Stimulated activated CD8-positive, alpha-beta memory T cell treated with anti-CD3 and anti-CD28 coated beads, Interleukin-7, amount 100 ng/mL, for 4 hours (primary cell): Measurements from ENCODE around the gene BMP8A.
"Not testable (repeated sequence)": the region's sequence is repeated elsewhere in the genome, so short reads cannot be mapped to it uniquely, and the experiment has no call there.

Experiments used
- DNase-seq, 2 donors: peaks; one replicate each; pipeline ENCODE4 v3.0.0-alpha.2; 2020; ENCODE audit warnings: low read depth in 2 of 2

The BMP8A gene

GRCh38 chr1:39483276-39483675 lies 8.2 kb upstream of the BMP8A start:
- no peak for DNase-seq

- DNase-seq, result no peak
These were observed 6.9 kb upstream of the BMP8A start for GRCh38 chr1:39484564-39484963.

- DNase-seq, result no peak
These were observed 6.2 kb upstream of the BMP8A start for GRCh38 chr1:39485046-39485803.

- no peak for DNase-seq
These were observed 3.4 kb upstream of the BMP8A start for GRCh38 chr1:39488012-39488545.

DNA sequence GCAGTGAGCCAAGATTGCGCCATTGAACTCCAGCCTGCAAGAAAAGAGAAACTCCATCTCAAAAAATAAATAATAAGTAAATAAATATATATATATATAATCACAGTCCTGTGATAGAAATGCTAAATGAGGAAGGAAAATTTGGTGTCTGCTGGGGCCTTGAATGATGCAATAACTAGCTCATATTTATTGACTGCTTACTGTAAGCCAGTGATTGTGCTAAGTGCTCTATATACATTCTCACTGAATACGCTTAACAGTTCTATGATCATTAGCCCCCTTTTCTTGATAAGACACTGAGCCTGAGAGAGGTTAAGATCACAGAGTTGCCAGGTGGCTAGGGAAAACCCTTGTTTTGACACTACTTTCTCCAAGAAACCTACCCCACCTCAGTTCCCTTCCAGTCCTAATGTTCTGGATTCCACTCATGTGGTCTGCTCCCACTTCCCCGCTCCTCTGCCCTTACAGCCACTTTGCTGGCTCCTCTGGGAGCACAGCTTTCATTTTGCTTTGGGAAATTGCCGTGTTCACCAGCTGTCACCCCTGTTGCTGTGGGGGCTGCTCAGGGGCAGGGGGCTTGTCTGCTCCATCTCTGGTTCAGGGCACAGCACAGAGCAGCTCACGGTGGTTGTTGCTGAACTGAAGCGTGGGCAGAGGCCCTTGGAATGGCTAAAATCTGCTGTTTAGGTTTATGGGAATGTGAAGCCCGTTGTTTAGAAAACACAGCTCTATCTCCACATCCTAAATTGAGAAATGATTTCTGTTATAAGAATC lies 2.5 kb upstream of the BMP8A start:
- DNase-seq, result no peak

DNA sequence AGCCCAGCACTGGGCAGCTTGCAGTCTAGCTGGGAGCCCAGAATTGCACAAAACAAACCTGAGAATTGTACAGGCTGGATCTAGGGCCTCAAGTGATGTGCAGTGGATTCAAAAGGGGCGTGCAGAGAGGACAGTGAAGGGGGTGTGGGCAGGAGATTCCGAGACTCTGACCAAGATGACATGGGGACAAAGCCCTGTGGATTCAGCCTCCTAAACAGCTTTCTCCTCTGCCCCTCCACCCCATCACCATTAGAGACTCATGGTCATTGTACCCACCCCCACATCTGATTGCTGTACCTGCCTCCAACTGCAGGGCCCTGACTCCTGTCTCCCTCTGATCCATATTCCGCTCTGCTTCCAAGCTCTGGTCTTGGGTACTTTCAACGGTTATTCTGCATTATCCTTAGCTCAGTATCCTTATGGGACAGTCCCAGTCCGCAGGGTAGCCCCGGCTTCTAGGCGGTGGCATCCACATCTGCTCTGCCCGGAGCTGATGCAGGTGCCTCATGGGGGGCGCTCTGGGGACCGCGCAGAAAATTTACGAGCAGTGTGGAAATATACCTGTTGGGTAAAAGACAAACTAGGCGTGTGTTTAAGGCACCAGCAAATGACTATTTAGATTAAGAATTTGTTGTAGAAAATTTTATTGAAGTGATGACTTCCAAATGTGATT lies 1.7 kb upstream of the BMP8A start:
- DNase-seq, result no peak

DNA sequence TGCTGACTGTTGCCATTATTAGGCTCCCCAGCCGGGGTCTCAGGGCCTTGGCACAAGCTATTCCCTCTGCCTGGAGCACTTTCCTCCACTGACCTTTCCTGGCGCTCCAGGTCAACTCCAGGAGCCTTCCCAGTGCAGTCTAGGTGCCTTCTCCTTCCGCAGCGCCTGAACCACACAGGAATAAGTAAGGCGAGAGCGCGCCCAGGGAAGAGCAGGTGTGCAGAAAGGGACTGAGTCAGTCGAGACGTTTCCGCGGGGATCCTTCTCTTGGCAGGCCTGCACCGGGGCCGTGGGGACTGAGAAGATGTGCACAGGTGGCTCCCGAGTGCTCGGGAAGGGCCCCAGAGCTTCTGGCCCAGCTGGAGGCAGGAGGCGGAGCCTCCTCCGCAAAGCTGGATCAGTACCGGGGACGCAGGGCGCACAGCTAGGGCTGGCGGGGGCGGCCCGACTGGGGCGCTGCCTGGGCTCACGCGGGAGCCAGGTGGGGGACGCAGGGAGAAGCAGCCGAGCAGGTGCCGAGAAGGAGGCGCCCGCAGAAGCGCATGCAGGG lies 765 bp upstream of the BMP8A start:
- peak in 1 of 2 donors; percentile 25 for DNase-seq

DNA sequence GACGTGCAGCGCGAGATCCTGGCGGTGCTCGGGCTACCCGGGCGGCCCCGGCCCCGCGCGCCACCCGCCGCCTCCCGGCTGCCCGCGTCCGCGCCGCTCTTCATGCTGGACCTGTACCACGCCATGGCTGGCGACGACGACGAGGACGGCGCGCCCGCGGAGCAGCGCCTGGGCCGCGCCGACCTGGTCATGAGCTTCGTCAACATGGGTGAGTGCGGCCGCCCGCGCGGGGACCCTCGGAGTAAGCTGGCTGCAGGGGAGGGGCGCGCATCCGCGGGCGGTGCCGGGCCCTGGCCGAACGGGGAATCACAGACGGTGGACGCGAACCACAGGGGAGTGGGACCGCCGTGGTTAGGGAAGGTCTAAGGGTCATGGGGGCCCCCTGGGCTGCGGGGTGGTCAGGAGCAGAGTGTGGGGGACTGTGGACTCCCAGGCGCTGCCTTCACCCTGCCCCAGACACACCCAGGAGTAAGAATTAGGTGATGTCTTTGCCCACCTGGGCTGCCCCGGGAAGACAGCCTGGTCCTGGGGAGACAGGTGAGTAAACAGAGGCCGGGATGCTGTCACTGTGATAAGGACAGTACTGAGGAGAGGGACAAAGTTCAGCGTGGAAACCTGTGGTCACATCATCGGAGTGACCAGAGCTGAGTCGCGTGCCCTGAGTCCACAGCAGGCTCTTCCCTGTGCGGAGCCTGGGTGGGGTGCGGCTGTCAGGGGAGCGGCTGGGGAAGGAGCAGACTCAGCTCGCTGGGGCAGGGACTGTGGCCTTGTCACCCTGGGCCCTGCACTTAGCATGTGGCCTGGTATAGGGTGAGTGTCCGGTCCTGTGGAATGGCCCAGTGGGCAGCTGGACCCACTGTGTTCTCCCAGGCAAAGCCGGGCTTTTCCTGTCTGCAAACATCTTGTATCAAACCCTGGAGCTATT lies 944 bp downstream of the BMP8A start:
- DNase-seq, result not testable (repeated sequence)

DNA sequence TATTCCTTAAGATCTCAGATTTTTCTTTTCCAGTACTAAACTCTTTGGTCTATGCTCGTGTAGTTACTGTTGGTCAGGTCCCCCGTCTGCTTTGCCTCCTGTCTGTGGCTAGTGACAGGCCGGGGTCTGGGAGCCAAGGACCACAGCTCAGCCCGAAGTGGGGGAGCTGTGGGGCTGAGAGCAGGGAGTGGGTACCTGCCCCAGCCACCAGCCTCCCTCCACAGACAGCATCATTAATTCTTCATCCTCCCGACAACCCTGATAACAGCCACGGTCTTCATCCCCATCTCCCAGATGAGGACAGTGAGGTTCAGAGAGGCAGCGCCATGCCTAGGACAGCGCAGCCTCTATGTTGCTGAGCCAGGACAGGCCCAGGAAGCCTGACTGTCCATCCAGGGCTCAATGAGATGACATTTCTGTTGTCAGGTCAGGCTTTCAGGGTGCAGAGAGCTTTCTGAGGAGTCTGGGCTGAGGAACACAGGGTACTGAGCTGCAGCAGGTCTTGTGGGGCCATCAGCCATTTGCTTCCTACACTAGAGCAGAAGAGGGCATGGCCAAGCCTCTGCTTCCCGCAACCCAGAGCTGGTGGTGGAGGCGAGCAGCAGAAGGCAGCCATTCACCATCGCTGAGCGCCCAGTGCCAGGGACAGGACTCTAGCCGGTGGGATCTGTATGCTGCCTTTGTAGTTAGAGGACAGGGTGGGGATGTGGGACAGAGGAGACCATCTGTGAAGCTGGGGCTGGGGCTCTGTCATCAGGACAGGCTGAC lies 1.8 kb downstream of the BMP8A start:
- not testable (repeated sequence) for DNase-seq

DNA sequence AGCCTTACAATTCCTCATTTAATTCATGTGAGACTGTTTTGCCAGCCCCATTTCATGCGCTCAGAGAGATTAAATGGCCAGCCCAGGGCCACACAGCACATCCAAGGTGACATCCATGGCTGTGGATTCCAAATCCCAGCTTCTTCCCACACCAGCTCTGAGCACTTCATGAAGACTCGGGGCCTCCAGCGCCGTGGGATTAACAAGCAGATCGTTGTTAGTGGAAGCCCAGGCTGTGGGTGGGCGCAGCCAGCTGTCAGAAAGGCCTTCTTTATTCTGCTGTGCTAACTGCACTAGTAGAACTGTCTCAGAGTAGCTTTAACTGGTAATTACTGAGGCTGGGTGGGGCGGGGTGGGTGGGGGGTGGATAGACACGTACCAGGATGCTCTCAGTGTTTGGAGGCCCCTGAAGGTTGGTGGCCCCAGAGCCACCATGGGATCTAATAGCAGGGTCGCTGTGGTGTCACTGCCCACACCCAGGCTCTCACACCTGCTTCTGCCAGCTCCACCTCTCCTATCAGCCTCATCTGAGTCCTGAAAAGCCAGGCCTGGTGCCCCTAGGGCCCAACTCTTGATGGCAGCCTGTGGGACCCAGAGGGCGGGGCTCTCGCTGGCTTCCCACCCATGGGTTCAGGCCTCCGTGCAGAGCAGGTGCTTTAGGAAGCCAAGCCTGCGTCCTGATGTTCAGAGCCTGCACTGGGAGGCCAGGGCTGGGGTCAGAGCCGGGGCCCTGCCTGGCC lies 3.4 kb downstream of the BMP8A start:
- DNase-seq, result no peak

DNA sequence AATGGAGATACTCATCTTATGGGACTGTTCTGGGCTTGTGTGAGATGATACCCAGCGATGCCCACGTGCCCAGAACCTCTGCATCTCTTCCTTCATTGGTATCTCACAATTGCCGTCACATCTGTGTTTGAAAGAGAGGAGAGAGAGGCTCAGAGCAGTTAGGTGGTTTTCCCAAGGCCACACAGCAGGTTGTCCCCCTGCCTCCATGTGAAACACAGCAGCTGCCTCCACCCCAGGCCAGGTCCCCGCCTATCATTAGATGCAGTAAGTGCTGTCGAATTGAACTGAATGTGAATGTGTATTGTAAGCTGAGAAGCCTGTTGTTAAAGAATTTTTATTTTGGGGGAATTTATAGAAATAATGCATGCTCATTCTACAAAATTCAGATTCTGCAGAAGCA lies 5.1 kb downstream of the BMP8A start:
- DNase-seq, result not testable (repeated sequence)

DNA sequence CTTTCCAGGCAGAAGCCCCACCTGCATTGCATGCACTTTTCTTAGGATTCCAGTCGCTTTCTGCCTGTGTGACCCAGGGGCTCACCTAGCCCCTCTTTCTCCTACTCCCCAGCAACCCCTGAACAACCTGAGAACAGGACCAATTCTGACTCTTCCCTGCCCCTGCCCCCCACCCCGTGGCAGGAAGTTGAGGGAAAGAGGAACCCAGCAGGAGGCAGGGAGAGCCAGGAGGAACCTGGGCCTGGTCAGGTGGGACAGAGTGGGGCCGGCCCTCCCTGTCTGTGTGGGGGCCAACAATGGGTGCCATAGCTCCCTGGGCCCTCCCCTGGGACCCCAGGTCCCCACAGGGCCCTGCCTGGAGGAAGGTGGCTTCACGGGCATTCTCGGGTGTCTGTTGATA lies 6.1 kb downstream of the BMP8A start:
- DNase-seq, result no peak

DNA sequence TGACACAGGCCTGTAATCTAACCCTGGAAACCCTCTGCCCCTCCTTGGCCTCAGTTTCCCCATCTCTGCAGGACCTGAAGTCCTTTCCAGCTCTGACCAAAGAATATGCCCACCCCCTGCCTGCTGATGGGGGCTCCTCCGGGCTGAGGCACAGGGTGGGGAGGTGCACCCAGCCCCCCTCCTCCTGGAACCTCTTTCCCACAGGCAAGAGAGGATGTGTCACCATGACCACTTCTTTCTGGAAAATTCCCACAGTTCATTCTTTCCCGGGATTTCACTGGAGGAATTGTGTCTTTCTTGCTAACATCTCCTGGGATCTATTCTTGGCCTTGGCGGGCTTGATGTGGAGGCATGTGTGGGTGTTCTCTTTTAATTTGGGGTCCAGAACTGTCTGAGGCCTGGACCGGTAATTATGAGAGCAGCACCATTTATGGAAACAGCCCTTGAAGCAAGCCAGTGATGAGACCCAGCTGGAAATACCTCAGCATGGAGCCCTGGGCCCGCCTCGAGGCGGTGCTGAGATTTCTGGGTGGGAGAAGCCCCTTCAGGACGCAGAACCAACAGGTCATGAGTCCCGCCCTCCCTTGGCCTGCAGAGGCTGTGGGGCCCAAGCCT lies 6.8 kb downstream of the BMP8A start:
- not testable (repeated sequence) for DNase-seq

DNA sequence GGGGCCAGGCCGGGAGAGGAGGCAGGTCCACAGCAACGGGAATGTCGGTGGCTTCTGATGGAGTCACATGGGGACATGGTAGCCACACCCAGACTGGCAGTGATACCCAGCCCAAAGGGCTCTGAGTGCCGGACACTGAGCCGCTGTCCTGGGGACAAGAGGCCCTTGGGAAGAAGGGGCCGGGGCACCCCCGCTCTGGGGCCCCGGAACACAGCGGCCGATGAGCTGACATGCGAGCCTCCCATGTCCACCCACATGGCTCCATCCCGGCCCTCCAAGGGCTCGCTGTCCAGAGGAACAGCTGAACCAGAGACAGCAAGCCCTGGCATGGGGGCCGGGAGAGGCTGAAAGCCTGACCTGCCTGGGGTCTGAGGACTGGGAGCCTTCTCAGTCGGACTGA lies 7.4 kb downstream of the BMP8A start:
- not testable (repeated sequence) for DNase-seq

GRCh38 chr1:39499668-39500067 lies 8.2 kb downstream of the BMP8A start:
- no peak for DNase-seq

DNA sequence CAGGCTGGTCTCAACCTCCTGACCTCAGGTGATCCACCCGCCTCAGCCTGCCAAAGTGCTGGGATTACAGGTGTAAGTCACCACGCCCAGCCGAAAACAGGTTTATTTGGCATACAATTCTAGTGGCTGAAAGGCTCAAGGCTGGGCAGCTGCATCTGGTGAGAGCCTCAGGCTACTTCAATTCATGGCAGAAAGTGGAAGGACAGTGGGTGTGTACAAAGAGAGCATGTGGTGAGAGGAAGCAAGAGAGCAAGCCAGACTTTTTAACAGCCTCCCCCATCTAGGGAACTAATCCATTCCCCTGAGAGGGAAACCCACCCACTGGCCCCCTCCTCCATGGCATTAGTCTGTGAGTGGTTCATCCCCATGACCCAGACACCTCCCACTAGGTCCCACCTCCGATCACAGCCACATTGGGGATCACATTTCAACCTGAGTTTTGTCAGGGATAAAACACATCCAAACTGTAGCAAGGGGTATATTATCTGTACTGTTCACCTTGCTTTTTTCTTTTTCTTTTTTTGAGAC lies 9.5 kb downstream of the BMP8A start:
- no peak for DNase-seq

DNA sequence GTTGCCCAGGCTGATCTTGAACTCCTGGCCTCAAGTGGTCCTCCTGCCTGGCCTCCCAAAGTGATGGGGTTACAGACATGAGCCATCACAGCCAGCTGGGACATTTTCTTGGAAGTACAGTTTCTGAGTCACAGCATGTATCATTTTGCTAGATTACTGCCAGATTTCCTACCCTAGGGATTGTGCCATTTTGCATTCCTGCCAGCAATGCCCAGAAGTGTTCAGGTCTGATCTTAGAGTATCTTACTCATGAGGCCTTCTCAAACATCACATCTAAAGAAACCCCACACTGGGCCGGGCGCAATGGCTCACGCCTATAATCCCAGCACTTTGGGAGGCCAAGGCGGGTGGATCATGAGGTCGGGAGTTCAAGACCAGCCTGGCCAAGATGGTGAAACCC lies 10.2 kb downstream of the BMP8A start:
- DNase-seq, result no peak

- not testable (repeated sequence) for DNase-seq
These were observed 13.0 kb downstream of the BMP8A start for GRCh38 chr1:39504436-39504835.

DNA sequence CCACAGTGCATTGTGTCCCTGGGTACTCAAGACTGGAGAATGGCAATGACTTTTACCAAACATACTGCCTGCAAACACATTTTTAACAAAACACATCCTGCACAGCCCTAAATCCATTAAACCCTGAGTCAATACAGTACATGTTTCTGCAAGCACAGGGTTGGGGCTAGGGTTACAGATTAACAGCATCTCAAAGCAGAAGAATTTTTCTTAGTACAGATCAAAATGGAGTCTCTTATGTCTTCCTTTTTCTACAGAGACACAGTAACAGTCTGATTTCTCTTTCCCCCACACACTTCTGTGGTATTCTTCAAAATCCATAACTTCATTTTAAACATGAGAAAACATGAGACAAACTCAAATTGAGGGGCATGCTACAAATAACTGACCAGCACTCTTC lies 13.9 kb downstream of the BMP8A start:
- no peak for DNase-seq
